Measurements from ENCODE around the gene L3MBTL4. TPM values are rescaled to one million over a fixed set of nuclear protein-coding genes. Genes with fewer than 3 reads are reported as not detected.
"Not testable (repeated sequence)": the region's sequence is repeated elsewhere in the genome, so short reads cannot be mapped to it uniquely, and the experiment has no call there.

L3MBTL4 gene
- total and polyA plus RNA-seq, 8 donors: 5.7 to 13.9 (median 6.9) TPM

GRCh38 chr18:6413579-6414117 lies 1.1 kb downstream of the L3MBTL4 start:
- peak; percentile 5 for ATAC-seq
- H3K36me3 ChIP-seq: no peaks in the 10 kb centered on the region
- peak in 1 of 4 donors; percentile 37 for DNase-seq
- H3K9me3 ChIP-seq: no peaks in the 10 kb centered on the region
- H3K27me3 ChIP-seq: peaks cover 0 to 18% of the 10 kb centered on the region in 2 donors
- TF ChIP-seq CTCF (IDR thresholded peaks at IDR 0.05): no peak
- peak overlapping the region; percentile 70 to 72 for H3K4me3 ChIP-seq
- H3K4me1 ChIP-seq: peaks cover 10 to 20% of the 10 kb centered on the region in 2 donors
- H3K27ac ChIP-seq: peak overlapping the region; percentile 70 to 84
- intact Hi-C loops (cut with DNase I): no loop called here

- Histone ChIP-seq H3K4me1 (peaks cover 10 to 20% of the 10 kb centered on the region in 2 donors), H3K36me3 (no peaks in the 10 kb centered on the region), H3K4me3 (peak overlapping the region in 1 of 2 donors; percentile 72), H3K27me3 (peaks cover 0 to 18% of the 10 kb centered on the region in 2 donors), H3K9me3 (no peaks in the 10 kb centered on the region), H3K27ac (no peak overlapping the region)
- DNase-seq: no peak
- ATAC-seq: no peak
- no peak for TF ChIP-seq CTCF (IDR thresholded peaks at IDR 0.05)
- intact Hi-C loops (cut with DNase I): no loop called here
These were observed 1.7 kb downstream of the L3MBTL4 start for GRCh38 chr18:6412933-6413472.

- no peak for ATAC-seq
- Histone ChIP-seq H3K27me3 (peaks cover 0 to 18% of the 10 kb centered on the region in 2 donors), H3K4me3 (no peak overlapping the region), H3K9me3 (no peaks in the 10 kb centered on the region), H3K27ac (no peak overlapping the region), H3K36me3 (no peaks in the 10 kb centered on the region), H3K4me1 (peaks cover 10 to 27% of the 10 kb centered on the region in 2 donors)
- no peak for DNase-seq
- TF ChIP-seq CTCF (IDR thresholded peaks at IDR 0.05): no peak
- intact Hi-C loops (cut with DNase I): no loop called here
These were observed 3.3 kb downstream of the L3MBTL4 start for GRCh38 chr18:6411382-6411781.

GRCh38 chr18:6409933-6410332 lies 4.8 kb downstream of the L3MBTL4 start:
- intact Hi-C loops (cut with DNase I): no loop called here
- no peak for TF ChIP-seq CTCF (IDR thresholded peaks at IDR 0.05)

GRCh38 chr18:6408543-6408942 lies 6.2 kb downstream of the L3MBTL4 start:
- H3K36me3 ChIP-seq; H3K9me3 ChIP-seq; intact Hi-C loops (cut with DNase I); H3K27ac ChIP-seq; ATAC-seq; H3K4me3 ChIP-seq; DNase-seq; H3K27me3 ChIP-seq: not testable (repeated sequence)
- peaks cover 4 to 18% of the 10 kb centered on the region in 2 donors for H3K4me1 ChIP-seq

More at GRCh38 chr18:6409933-6410332, 4.8 kb downstream of the L3MBTL4 start:
- ATAC-seq: no peak
- Histone ChIP-seq H3K4me1 (peaks cover 10 to 25% of the 10 kb centered on the region in 2 donors), H3K9me3 (no peaks in the 10 kb centered on the region), H3K36me3 (no peaks in the 10 kb centered on the region), H3K4me3 (no peak overlapping the region), H3K27me3 (peaks cover 0 to 14% of the 10 kb centered on the region in 2 donors), H3K27ac (no peak overlapping the region)
- DNase-seq: peak in 1 of 4 donors; percentile 37

All from left lung (tissue), 10 donors.